ENCODE measurements around the gene PSMB2.

The PSMB2 gene

DNA sequence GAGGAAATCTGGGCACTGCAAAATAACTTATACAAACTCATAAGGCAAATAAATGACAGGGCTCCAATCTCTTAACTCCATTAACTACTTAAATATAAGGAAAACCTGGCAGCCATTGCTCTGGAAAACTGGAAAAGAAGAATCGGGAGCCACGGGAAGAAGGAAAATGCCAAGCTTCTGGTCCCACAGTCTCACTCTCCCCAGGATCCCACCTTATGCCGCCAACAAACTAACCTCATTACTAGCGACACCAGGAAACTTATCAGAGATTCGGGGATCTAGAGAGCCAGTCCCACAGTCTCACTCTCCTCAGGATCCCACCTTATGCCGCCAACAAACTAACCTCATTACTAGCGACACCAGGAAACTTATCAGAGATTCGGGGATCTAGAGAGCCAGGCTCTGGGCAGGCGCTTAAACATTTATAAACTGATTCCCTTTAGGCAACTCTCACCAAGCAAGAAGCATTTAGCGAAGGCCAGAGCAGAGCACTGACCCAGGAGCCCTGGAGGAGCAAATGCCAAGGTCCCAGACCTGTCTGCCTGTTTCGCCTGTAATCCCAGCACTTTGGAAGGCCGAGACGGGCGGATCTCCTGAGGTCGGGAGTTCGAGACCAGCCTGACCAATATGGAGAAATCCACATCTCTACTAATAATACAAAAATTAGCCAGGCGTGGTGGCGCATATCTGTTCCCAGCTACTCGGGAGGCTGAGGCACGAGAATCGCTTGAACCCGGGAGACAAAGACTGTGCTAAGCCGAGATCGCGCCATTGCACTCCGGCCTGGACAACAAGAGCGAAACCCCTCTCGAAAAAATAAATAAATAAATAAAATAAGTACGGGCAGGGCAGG, 720 bp downstream of the PSMB2 start:
- DNase-seq = no peak

DNA sequence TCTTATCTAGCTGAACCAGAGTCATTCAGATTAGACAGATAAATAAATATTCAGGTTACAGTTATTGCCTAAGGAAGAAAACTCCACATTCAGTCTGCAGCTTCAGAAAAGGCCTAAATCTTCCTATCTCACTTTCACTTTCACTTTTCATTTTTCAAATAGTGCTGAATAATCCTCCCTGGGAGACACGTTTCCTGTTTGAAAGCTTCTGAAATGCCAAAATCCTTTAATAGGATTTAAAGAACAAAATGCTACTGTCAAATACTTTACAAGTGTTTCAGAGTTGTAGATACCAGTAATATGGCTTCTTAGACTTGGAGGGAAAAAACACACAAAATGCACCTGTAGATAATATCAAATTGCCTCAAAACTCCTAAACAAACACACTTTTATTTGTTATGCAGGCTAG, 3.9 kb downstream of the PSMB2 start:
- DNase-seq = no peak

DNA sequence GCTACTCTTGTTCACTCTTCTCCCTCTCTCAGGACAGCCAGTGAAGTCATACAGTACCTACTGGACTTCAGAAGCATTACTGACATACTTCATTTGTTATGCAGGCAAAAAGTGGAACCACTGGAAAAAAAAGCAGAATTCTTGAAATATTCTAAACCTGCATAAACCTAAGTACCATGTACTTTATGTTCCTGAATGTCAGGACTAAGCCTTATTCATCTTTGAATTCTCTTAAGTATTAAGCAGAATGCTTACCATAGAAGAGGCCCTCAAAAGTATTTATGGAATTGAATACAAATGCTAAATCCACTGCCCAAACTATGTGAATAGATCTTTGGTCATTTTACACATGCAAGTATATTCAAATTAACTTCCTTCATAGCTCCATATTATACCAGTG, 7.8 kb downstream of the PSMB2 start:
- no peak for DNase-seq

DNA sequence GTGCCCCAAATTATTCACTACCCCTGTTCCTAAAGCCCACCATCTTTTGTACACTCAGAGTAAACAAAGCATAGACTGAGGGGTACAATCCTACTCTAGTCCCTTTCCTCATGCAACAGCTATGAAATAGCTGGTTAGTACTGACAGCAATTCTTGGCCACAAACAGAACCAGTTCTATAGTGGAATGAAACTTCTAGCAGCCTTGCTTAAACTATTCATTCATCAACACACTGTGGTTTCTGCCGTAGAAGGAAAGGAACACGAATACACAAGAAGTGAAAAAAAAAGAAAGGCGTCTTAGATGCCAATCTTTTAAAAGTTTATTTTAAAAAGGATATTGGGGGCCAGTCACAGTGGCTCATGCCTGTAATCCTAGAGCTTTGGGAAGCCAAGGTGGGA, 9.9 kb downstream of the PSMB2 start:
- no peak for DNase-seq

DNA sequence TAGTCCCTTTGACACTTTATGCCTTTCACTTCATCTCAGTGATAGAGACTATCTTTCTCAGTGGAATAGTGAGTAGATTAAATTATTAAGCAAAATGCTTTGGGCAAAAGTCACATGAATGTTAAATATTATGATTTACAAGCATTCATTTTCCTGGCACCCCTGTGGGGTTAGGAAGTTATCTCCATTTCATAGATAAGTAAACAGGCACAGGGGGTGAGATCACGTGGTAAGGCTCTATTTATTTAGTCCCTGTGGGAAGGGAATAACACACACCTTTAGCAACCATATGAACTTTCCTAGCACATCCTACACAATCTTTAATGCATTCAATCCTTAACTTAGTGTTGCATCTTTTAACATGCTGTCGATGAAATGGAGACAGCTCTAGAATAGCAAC, 12.3 kb downstream of the PSMB2 start:
- DNase-seq = no peak

DNA sequence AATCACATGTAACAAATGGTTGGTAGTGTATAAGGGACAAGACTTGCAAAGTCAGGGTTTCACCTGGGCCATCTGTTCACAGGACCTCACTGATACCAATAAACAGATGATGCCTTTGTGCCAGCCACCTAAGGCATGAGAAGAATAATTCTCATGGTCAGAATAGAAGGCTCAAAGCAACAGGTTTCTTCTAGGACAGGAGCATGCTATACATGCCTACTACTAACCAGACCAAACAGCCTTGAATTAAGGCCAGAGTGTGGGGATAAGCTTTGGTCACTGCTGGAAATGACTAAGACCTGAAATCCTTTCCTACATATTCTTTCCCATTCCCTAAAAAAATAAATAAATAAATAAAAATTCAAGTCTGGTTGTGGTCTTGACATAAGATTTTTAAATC, 17.5 kb downstream of the PSMB2 start:
- DNase-seq = no peak

DNA sequence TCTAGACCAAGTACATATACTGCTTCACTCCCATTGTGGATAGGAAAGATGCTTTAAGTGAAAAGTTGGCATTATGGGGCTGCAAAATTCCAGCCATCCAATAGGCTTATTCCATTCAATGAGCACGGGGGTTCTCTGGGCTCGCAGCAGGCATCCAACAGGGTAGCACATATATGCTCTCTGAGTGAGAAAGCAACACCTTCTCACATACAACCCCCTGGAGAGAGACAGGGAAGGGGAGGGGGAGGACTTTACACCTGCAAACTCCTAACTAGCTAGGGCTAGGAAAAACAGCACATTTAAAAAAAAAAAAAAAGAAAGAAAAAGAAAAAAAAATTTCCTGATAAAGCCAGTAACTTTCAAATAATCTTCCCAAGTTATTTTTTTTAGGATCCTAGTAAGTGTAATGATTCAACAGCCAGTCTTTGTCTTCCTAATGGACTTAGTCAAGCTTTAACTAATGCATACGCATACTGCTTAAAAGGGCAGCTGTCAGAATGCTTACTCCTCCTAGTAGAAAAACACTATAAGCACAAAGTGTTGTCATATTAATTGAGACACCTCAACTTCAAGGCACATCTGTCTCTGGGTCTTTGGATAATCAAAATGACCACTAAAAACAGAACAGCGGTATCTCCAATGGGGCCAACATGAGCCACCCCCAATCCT, 18.7 kb downstream of the PSMB2 start:
- no peak for DNase-seq

DNA sequence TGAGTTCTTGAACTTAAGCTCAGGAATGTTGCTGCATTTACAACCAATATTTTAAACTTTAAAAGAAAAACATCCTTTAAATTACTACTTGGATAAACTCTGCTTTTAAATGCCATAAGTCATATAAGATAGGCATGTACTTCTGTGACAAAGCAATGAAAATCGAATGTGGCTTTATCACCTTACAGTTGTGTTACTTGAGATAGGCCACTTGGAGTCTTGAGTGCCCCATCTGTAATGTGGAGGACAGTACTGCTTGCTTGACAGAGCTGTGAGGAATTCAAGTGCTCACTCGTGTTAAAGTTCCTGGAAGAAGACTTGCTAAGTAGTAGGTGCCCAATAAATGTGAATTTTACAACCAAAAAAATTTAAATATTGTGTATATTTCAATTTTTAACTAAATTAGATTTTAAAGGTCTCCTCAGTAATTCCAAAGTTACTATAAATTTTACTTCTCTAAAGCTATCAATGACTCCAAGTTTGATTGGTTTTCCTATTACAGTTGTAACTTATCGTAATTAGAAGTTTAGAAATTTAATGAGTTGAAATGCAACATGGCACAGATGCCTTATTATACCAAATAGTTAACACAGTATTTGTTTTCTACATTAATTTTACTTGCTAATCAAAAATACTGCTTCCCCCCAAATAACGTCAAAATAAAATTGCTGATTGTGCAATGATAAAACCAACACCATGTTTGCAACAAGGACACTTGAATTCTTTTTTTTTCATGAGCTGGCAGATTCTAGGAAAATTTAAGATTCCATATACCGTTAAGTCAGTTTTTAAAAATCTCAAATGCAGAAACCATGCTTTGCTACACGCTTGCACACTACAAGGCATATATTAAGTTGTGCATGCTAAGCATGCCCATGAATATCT, 21.8 kb downstream of the PSMB2 start:
- no peak for DNase-seq

DNA sequence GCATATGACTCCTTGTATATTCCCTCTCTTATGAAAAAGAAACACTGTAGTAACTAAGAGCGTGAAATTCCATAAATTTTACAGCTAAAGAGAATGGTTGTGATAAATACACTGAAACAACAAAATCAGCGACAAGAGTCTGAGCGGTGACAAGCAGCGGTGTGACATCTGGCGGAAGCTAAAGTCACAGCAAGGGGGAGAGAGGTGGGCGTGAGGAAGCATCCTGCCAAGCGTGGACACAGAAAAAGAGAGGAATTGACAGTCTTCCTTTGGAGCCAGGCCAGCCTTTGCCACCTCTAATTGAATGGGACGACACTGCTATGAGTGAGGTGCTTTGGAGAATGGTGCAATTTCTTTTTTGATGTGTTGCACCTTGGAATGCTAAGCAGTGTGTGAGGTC, 25.9 kb downstream of the PSMB2 start:
- no peak for DNase-seq

DNA sequence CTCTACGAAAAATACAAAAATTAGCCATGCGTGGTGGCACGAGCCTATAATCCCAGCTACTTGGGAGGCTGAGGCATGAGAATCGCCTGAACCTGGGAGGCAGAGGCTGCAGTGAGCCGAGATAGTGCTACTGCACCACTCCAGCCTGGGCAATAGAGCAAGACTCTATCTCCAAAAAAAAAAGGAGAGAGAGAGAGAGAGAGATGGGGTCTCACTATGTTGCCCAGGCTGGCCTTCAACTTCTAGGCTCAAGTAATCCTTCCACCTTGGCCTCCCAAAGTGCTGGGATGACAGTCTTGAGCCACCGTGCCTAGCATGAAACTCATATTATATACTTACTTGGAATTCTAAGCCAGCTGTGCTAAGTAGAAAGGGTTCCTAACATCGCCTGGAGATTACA, 29.7 kb downstream of the PSMB2 start:
- DNase-seq = no peak

DNA sequence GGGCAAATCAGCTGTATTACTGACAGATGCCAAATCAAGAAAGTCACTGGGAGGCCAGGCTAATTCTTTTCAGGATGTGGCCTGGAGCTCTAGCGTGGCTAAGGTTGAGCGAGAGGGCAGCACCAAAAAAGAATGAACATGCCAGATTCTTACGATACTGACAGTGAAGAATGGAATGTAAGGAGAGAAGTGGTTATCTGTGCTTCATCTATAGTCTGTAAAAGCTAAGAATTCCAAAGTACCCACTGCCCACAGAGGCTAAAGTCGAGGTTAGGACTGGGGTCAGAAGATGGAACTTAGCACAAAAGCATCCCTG, 35.5 kb downstream of the PSMB2 start:
- no peak for DNase-seq

DNA sequence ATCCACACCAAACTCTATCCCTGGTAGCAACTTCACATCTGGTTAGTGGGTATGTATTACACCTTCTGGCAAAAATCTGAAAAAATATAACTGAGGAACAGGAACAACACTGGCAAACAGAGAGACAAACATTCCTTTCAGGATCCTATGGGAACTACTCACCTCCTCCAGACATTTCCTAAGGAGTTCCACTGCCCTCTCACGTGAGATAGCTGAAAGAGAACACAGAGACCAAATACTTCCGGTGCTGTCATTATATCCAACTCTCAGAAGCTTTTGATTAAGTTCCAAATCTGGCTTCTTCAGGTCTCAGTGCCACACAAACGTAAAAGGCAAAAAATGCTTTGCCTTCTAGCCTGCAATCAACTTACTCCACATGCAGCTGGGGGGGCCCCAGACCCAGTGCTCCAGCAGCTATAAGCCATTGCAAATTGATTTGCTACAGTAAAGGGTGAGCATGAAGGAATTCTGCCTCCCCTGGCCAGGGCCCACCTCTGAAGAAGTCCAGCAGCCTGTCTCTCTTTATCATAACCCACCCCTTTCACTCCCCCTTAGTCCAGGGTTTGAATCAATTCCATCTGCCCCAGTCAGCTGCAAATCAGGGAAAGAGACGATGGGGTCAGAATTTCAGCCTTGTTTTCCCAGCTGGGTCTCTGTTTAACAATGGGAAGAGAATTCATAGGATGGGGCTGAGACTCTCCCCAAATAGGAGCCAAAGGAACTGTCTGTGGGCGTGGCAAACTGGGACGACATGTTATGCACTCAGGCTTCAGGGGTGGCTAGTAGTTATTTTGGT, 36.1 kb downstream of the PSMB2 start:
- DNase-seq = no peak

DNA sequence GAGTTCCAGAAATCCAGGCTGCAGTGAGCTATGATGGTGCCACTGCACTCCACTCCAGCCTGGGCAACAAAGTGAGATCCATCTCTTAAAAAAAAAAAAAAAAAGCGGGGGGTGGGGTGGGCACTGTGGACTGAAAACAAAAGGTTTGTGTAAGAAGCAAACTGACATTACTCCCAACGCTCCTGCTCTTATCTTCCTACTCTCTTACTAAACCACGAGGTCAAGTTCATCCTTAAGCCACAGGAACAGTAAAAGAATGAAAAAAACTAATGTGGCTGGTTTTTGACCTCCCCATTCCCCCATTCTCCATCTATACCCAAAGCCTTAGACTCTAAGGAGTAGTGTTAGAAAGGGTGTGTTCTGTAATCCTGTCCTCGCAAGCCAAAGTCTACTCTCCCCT, 37.4 kb downstream of the PSMB2 start:
- DNase-seq = no peak

DNA sequence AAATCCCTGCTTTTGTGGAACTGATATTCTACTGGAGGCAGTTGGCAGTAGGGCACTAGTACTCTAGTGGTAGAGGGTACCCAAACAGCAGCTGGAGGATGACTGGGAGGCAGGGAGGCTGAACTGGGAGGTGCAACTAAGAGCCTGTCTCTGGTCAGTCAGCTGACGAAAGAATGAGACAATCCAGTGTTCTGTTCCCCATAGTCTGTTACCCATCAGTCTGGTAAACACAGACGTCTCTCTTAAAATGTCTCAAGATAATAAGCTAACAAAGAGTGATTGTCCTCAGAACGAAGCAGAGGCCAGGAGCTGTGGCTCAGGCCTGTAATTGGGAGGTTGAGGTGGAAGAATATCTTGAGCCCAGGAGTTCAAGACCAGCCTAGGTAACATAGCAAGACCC, 37.9 kb downstream of the PSMB2 start:
- no peak for DNase-seq

DNA sequence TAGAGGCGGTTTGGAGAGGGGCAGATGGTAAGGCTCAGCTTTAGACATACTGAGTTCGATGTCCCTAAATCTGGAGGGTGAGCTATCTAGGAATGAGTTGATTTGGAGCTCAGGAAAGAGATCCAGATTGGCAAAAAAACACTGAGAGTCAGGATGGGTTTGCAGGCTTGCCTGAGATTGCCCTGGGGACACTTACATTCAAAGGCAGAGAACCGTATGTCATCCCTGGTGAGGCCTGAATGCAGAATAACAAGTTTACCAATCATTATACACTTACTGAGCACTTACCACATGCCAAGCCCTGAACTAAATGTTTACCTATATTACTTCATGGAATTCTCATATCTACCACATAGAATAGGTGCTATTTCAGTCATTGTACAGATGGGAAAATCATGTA, 40.7 kb downstream of the PSMB2 start:
- DNase-seq = no peak

DNA sequence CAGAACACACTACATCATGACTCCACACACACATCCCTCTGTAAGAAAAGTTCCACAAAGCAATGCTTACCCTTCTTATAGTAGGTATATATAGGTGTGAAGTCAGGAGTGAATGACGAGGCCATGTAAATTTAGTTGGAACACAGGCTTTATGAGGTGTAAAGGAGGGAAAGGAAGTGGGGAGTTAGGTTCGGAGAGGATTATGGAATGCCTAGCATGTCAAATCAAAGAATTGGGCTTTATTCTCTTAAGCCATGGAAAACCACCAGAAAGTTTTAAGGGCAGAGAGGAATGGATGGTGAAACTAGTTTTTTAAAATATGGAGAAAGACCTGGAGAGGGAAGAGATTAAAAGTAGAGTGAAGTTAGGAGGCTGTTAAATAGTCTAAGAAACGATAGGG, 41.9 kb downstream of the PSMB2 start:
- no peak for DNase-seq

DNA sequence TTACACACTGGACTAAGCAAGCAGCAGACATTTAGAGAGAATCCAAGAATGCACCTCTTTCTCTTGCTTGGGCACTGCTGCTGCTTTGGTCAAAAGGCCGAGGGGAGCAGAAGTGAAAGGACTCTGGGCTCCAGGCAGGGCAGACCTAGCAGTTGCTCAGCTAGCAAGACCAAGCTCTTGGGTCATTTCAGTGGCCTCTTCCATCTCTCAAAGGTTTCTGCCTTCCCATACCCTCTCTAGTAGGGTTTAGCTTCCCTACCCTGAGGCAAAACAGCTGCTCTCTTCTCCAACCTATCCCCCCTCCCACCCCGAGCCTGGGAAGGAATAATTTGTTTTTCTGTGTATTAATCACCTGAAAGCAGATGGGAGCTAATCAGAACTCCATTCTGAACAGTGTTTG, 42.4 kb downstream of the PSMB2 start:
- no peak for DNase-seq

DNA sequence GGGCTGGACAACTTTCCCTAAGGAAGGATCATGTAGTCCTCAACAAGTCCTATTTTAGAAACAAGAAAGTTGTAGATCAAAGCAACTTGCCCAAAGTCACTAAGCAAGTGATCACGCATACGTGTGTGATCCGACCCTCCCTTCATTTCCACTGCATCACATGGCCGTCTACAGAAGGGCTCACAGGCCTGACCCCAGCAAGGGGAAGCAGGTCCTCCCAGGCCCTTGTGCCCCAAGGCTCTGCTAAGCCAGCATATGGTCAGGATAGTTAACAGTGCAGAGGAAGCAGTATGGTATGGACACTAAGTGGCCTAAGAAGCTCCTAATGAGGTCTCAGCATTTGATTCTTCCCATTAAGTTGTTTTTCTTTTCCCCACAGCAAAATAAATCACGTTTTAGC, 43.5 kb downstream of the PSMB2 start:
- DNase-seq = no peak

DNA sequence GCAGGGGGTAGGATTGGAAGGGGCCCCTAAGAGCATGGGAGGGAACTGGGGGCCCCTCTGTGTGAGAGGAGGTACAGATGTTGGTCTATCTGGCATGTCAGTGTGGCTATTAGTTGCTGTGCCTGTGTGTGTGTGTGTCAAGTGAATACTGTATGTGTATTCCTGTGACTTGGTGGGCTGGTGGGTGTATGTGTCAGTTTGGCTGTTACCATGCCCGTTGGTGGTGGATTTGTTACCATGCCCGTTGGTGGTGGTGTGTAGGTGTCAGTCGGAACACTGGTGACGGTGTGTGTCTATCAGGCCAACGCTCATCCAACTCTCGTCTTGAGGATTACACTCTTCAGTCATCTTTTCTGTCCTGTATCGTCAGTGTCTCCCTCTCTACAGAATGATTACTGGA, 45.6 kb downstream of the PSMB2 start:
- no peak for DNase-seq

DNA sequence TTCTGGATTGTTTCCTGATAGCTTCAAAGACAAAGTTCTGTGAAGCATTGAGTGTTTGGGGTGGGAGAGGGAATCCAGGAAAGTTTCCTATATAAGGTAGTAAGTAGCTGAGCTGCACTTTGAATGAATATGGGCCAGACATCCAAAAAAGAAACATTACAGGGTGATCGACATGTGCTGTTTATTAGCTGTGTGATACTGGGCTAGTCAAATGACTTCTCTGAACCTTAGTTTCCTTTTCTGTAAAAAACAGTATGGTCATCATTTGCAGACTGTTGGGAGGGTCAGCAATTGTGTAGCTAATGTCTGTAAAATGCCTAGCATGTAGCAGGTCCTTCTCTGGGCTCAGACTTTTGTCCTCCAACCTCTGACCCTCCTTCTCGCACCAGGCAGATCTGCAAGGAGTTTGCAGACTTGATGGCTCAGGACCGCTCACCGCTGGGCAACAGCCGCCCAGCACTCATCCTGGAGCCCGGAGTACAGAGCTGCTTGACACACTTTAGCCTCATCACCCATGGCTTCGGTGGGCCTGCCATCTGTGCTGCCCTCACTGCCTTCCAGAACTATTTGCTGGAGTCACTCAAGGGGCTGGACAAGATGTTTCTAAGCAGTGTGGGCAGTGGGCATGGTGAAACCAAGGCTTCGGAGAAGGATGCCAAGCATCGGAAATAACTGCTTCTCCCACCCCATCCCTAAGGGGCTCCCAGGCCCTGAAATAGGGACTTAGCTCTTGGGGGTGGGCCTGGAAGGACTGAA, 47.1 kb downstream of the PSMB2 start:
- DNase-seq = no peak

DNA sequence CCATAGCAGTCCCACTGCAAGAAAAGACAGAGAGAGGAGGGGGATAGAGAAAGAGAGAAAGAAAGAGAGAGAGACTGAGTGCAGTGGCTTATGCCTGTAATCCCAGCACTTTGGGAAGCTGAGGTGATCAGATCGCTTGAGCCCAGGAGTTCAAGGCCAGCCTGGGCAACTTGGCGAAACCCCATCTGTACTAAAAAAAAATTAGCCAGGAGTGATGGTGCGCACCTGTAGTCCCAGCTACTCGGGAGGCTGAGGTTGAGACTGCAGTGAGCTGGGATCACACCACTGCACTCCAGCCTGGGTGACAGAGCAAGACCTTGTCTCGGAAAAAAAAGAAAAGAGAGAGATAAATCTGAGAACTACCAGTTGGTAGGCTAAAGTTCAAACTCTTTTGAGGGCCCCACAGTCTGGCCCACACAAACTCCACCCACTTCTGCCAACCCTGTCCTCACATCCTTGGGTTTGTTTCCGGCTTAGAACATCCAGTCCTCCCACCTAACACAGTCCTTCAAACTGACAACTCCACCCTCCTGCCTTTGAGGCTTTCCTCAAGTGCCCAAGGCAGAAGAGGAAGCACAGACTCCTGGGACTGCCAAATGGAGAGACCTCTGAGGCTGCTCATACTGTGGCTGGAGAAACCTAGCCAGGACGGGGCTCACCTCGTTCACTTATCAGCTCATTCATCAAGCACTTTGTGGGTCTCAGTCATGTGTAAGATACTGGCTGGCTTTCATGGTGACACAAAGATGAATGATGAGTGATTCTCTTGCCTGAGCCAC, 48.1 kb downstream of the PSMB2 start:
- DNase-seq = no peak
